ENCODE measurements around the gene RFX3.

- TF ChIP-seq CTCF (IDR thresholded peaks at IDR 0.05; ENCODE audit: extremely low read depth in 1 of 2, insufficient read depth in 1 of 2, low read depth in 1 of 2, low read length in 2 of 2) (no peak), POLR2A (IDR thresholded peaks at IDR 0.05; ENCODE audit: low read depth, low read length) (no peak), FOS (IDR thresholded peaks at IDR 0.05; ENCODE audit: borderline replicate concordance, insufficient read depth, low read length) (no peak), POLR2AphosphoS5 (IDR thresholded peaks at IDR 0.05; ENCODE audit: insufficient read depth, low read depth, low read length) (no peak)
These were observed 92.0 kb downstream of the RFX3 start for GRCh38 chr9:3433754-3434153.
